ENCODE data around the gene NOS1AP.

Gene NOS1AP

GRCh38 chr1:162074276-162075005 is 5.0 kb downstream of the NOS1AP start:
- H3K4me3 ChIP-seq (ENCODE audit: low read depth, low read length): no peak overlapping the region
- TF ChIP-seq CTCF (IDR thresholded peaks at IDR 0.05; ENCODE audit: low read depth, low read length): no peak
- H3K9me3 ChIP-seq (ENCODE audit: severe bottlenecking): no peaks in the 10 kb centered on the region
- DNase-seq: no peak
- H3K27ac ChIP-seq: no peak overlapping the region
- H3K36me3 ChIP-seq: peaks cover 17% of the 10 kb centered on the region
- H3K27me3 ChIP-seq (ENCODE audit: insufficient read depth, low read depth, severe bottlenecking): no peaks in the 10 kb centered on the region

- TF ChIP-seq CTCF (IDR thresholded peaks at IDR 0.05; ENCODE audit: low read depth, low read length): no peak
- Histone ChIP-seq H3K4me3 (ENCODE audit: low read depth, low read length) (no peak overlapping the region), H3K36me3 (peaks cover 17% of the 10 kb centered on the region), H3K27me3 (ENCODE audit: insufficient read depth, low read depth, severe bottlenecking) (no peaks in the 10 kb centered on the region), H3K27ac (no peak overlapping the region), H3K9me3 (ENCODE audit: severe bottlenecking) (no peaks in the 10 kb centered on the region)
- no peak for DNase-seq
Observed at GRCh38 chr1:162075862-162076261, 6.4 kb downstream of the NOS1AP start.

- Histone ChIP-seq H3K27ac (no peak overlapping the region), H3K4me3 (ENCODE audit: low read depth, low read length) (no peak overlapping the region), H3K27me3 (ENCODE audit: insufficient read depth, low read depth, severe bottlenecking) (no peaks in the 10 kb centered on the region), H3K9me3 (ENCODE audit: severe bottlenecking) (peaks cover 2% of the 10 kb centered on the region), H3K36me3 (peaks cover 17% of the 10 kb centered on the region)
- no peak for DNase-seq
- no peak for TF ChIP-seq CTCF (IDR thresholded peaks at IDR 0.05; ENCODE audit: low read depth, low read length)
Observed at GRCh38 chr1:162077648-162078299, 8.3 kb downstream of the NOS1AP start.

- DNase-seq: no peak
- no peak overlapping the region for H3K4me3 ChIP-seq (ENCODE audit: low read depth, low read length)
- H3K36me3 ChIP-seq: peaks cover 14% of the 10 kb centered on the region
- TF ChIP-seq CTCF (IDR thresholded peaks at IDR 0.05; ENCODE audit: low read depth, low read length): no peak
- H3K27me3 ChIP-seq (ENCODE audit: insufficient read depth, low read depth, severe bottlenecking): no peaks in the 10 kb centered on the region
- H3K9me3 ChIP-seq (ENCODE audit: severe bottlenecking): peaks cover 2% of the 10 kb centered on the region
- no peak overlapping the region for H3K27ac ChIP-seq
Observed at GRCh38 chr1:162079030-162079429, 9.5 kb downstream of the NOS1AP start.

- Histone ChIP-seq H3K9me3 (ENCODE audit: severe bottlenecking) (peaks cover 2% of the 10 kb centered on the region), H3K27ac (peak overlapping the region; percentile 3; the same call in 1 of the 2 replicates), H3K4me3 (ENCODE audit: low read depth, low read length) (no peak overlapping the region), H3K36me3 (no peaks in the 10 kb centered on the region; the same call in 1 of the 2 replicates), H3K27me3 (ENCODE audit: insufficient read depth, low read depth, severe bottlenecking) (no peaks in the 10 kb centered on the region)
- TF ChIP-seq CTCF (IDR thresholded peaks at IDR 0.05; ENCODE audit: low read depth, low read length): no peak
- no peak for DNase-seq
Observed at GRCh38 chr1:162080472-162081015, 11.1 kb downstream of the NOS1AP start.
